GM18508 (cell line): ENCODE data around the gene FXYD2.

Source experiments
- ATAC-seq: cut with Tn5 transposase; IDR thresholded peaks from one replicate; pipeline ENCODE4 v1.9.1; 2021; ENCODE audit warnings: moderate number of reproducible peaks; ENCODE audit not compliant: insufficient read depth, unreplicated experiment

The FXYD2 gene

GRCh38 chr11:117805045-117805444 is 19.5 kb downstream of the FXYD2 start:
- ATAC-seq: no peak

- no peak for ATAC-seq
Observed at GRCh38 chr11:117803896-117804295, 20.6 kb downstream of the FXYD2 start.

GRCh38 chr11:117799634-117800033 is 24.9 kb downstream of the FXYD2 start:
- ATAC-seq: no peak

- ATAC-seq: no peak
Observed at GRCh38 chr11:117796872-117797529, 27.5 kb downstream of the FXYD2 start, which contains the start of gene DSCAML1. Gene DSCAML1, minus strand, starts transcription at chr11:117797216. Its CDS starts 137 bp downstream, at chr11:117797079.

GRCh38 chr11:117796456-117796871 is 28.1 kb downstream of the FXYD2 start:
- no peak for ATAC-seq

GRCh38 chr11:117795638-117796455 is 28.7 kb downstream of the FXYD2 start:
- no peak for ATAC-seq

- no peak for ATAC-seq
Observed at GRCh38 chr11:117794772-117795629, 29.5 kb downstream of the FXYD2 start.

- no peak for ATAC-seq
Observed at GRCh38 chr11:117794135-117794534, 30.4 kb downstream of the FXYD2 start.

- no peak for ATAC-seq
Observed at GRCh38 chr11:117793583-117793982, 31.0 kb downstream of the FXYD2 start.

- no peak for ATAC-seq
Observed at GRCh38 chr11:117792992-117793391, 31.6 kb downstream of the FXYD2 start.

- ATAC-seq: no peak
Observed at GRCh38 chr11:117792241-117792640, 32.3 kb downstream of the FXYD2 start.

GRCh38 chr11:117790279-117790678 is 34.3 kb downstream of the FXYD2 start:
- ATAC-seq: no peak

GRCh38 chr11:117789241-117789640 is 35.3 kb downstream of the FXYD2 start:
- ATAC-seq: no peak

- no peak for ATAC-seq
Observed at GRCh38 chr11:117786135-117786870, 38.2 kb downstream of the FXYD2 start.

GRCh38 chr11:117782101-117782500 is 42.4 kb downstream of the FXYD2 start:
- no peak for ATAC-seq

- ATAC-seq: no peak
Observed at GRCh38 chr11:117781627-117782026, 42.9 kb downstream of the FXYD2 start.

GRCh38 chr11:117780456-117780855 is 44.1 kb downstream of the FXYD2 start:
- no peak for ATAC-seq

GRCh38 chr11:117774553-117774952 is 50.0 kb downstream of the FXYD2 start:
- no peak for ATAC-seq

GRCh38 chr11:117772360-117772759 is 52.2 kb downstream of the FXYD2 start:
- ATAC-seq: no peak

- no peak for ATAC-seq
Observed at GRCh38 chr11:117771841-117772240, 52.7 kb downstream of the FXYD2 start.
